ENCODE data around the gene RCSD1. TPM values are rescaled to one million over a fixed set of nuclear protein-coding genes. Genes with fewer than 3 reads are reported as not detected.
A peak's percentile ranks its signal among the peaks of the same experiment; 100 is the strongest.

Gene RCSD1
- total and polyA plus RNA-seq, 4 experiments from 2014 or later, result 124 to 173 (median 146) TPM

GRCh38 chr1:167687919-167688519 is 58.0 kb downstream of the RCSD1 start:
- H3K4me1 ChIP-seq (ENCODE audit: insufficient read depth, low read length), result peaks cover 4% of the 10 kb centered on the region
- intact Hi-C loops (cut with micrococcal nuclease), result loop anchor here (1.0 to 10.0 kb wide), 5 partner anchors 51 to 423 kb away; no protein-coding TSS in a partner anchor
- H3K9me3 Mint-ChIP-seq, result no peaks in the 10 kb centered on the region
- H3K27ac ChIP-seq (ENCODE audit: low read depth, low read length), result peak overlapping the region; percentile 14
- no peaks in the 10 kb centered on the region for H3K27me3 ChIP-seq (ENCODE audit: insufficient read depth, low read length)
- H3K9me3 ChIP-seq (ENCODE audit: control insufficient read depth in 1 of 2, low read length in 2 of 2), result no peaks in the 10 kb centered on the region
- H3K4me3 Mint-ChIP-seq, result no peak overlapping the region
- H3K36me3 ChIP-seq (ENCODE audit: insufficient read depth, low read length), result peaks cover 87% of the 10 kb centered on the region
- peaks cover 10 to 35% (median 16%) of the 10 kb centered on the region in 4 donors for H3K4me1 Mint-ChIP-seq
- no peak overlapping the region for H3K4me3 ChIP-seq (ENCODE audit: low read length in 2 of 2)
- peaks cover 58 to 91% of the 10 kb centered on the region in 2 donors for H3K36me3 Mint-ChIP-seq
- H3K27me3 Mint-ChIP-seq, result no peaks in the 10 kb centered on the region
- DNase-seq, result peak; percentile 70 to 78 (median 73)
- ChIA-PET POLR2A (ENCODE audit: partially characterized antibody) (interaction anchor here (0.8 to 3.7 kb wide), 9 partner anchors 25 to 87 kb away, joined by 3 to 46 read pairs (median 7); no protein-coding TSS in a partner anchor), CTCF (ENCODE audit: partially characterized antibody) (interaction anchor here (0.5 to 8.7 kb wide), 41 partner anchors 9 to 1832 kb away, joined by 3 to 302 read pairs (median 6); partner anchors contain the start of gene CREG1)
- H3K27ac Mint-ChIP-seq, result peak overlapping the region; percentile 55 to 87 (median 70)

- peaks cover 10 to 25% (median 15%) of the 10 kb centered on the region in 4 donors for H3K4me1 Mint-ChIP-seq
- no peak overlapping the region for H3K4me3 Mint-ChIP-seq
- ChIA-PET CTCF (ENCODE audit: partially characterized antibody) (interaction anchor here (1.8 to 8.7 kb wide), 3 partner anchors 39 to 87 kb away, joined by 5 to 302 read pairs (median 15); no protein-coding TSS in a partner anchor), POLR2A (ENCODE audit: partially characterized antibody) (no interaction called here)
- peaks cover 67 to 92% of the 10 kb centered on the region in 2 donors for H3K36me3 Mint-ChIP-seq
- H3K4me3 ChIP-seq (ENCODE audit: low read length in 2 of 2), result no peak overlapping the region
- H3K36me3 ChIP-seq (ENCODE audit: insufficient read depth, low read length), result peaks cover 90% of the 10 kb centered on the region
- H3K27ac ChIP-seq (ENCODE audit: low read depth, low read length), result no peak overlapping the region
- intact Hi-C loops (cut with micrococcal nuclease), result loop anchor here (10.0 kb wide), 1 partner anchor 425 kb away; no protein-coding TSS in a partner anchor
- no peaks in the 10 kb centered on the region for H3K27me3 Mint-ChIP-seq
- no peak for DNase-seq
- no peaks in the 10 kb centered on the region for H3K27me3 ChIP-seq (ENCODE audit: insufficient read depth, low read length)
- H3K4me1 ChIP-seq (ENCODE audit: insufficient read depth, low read length), result peaks cover 4% of the 10 kb centered on the region
- no peaks in the 10 kb centered on the region for H3K9me3 Mint-ChIP-seq
- H3K27ac Mint-ChIP-seq, result peak overlapping the region in 5 of 7 donors; percentile 4 to 67 (median 44)
- no peaks in the 10 kb centered on the region for H3K9me3 ChIP-seq (ENCODE audit: control insufficient read depth in 1 of 2, low read length in 2 of 2)
Measured at GRCh38 chr1:167689567-167689920, 59.5 kb downstream of the RCSD1 start.

- H3K4me1 ChIP-seq (ENCODE audit: insufficient read depth, low read length), result peaks cover 4% of the 10 kb centered on the region
- no peak overlapping the region for H3K4me3 ChIP-seq (ENCODE audit: low read length in 2 of 2)
- ChIA-PET POLR2A (ENCODE audit: partially characterized antibody) (interaction anchor here (0.8 to 1.1 kb wide), 2 partner anchors 25 to 90 kb away, joined by 3 to 4 read pairs; no protein-coding TSS in a partner anchor), CTCF (ENCODE audit: partially characterized antibody) (interaction anchor here (0.8 to 8.7 kb wide), 6 partner anchors 14 to 150 kb away, joined by 3 to 302 read pairs (median 4); no protein-coding TSS in a partner anchor)
- peaks cover 90% of the 10 kb centered on the region for H3K36me3 ChIP-seq (ENCODE audit: insufficient read depth, low read length)
- H3K9me3 ChIP-seq (ENCODE audit: control insufficient read depth in 1 of 2, low read length in 2 of 2), result no peaks in the 10 kb centered on the region
- intact Hi-C loops (cut with micrococcal nuclease), result no loop called here
- Mint-ChIP-seq H3K27me3 (no peaks in the 10 kb centered on the region), H3K4me3 (no peak overlapping the region), H3K27ac (peak overlapping the region in 4 of 7 donors; percentile 42 to 83 (median 48)), H3K4me1 (peaks cover 10 to 22% (median 15%) of the 10 kb centered on the region in 4 donors), H3K9me3 (peaks cover 0 to 2% (median 0%) of the 10 kb centered on the region in 8 donors), H3K36me3 (peaks cover 67 to 92% of the 10 kb centered on the region in 2 donors)
- no peak overlapping the region for H3K27ac ChIP-seq (ENCODE audit: low read depth, low read length)
- H3K27me3 ChIP-seq (ENCODE audit: insufficient read depth, low read length), result no peaks in the 10 kb centered on the region
- DNase-seq, result no peak
Measured at GRCh38 chr1:167690053-167690452, 60.0 kb downstream of the RCSD1 start.

GRCh38 chr1:167693425-167694045 is 63.5 kb downstream of the RCSD1 start:
- CTCF ChIA-PET (ENCODE audit: partially characterized antibody), result interaction anchor here (0.8 to 3.7 kb wide), 5 partner anchors 11 to 93 kb away, joined by 3 to 18 read pairs (median 7); no protein-coding TSS in a partner anchor
- Mint-ChIP-seq H3K36me3 (peaks cover 72 to 88% of the 10 kb centered on the region in 2 donors), H3K9me3 (peaks cover 0 to 4% (median 0%) of the 10 kb centered on the region in 8 donors), H3K4me3 (no peak overlapping the region), H3K4me1 (peaks cover 0 to 7% (median 4%) of the 10 kb centered on the region in 4 donors), H3K27ac (peak overlapping the region in 5 of 7 donors; percentile 32 to 57 (median 43)), H3K27me3 (no peaks in the 10 kb centered on the region)
- Histone ChIP-seq H3K27me3 (ENCODE audit: insufficient read depth, low read length) (no peaks in the 10 kb centered on the region), H3K4me3 (ENCODE audit: low read length in 2 of 2) (no peak overlapping the region), H3K4me1 (ENCODE audit: insufficient read depth, low read length) (no peaks in the 10 kb centered on the region), H3K9me3 (ENCODE audit: control insufficient read depth in 1 of 2, low read length in 2 of 2) (no peaks in the 10 kb centered on the region), H3K27ac (ENCODE audit: low read depth, low read length) (no peak overlapping the region), H3K36me3 (ENCODE audit: insufficient read depth, low read length) (peaks cover 97% of the 10 kb centered on the region)
- no peak for DNase-seq
- intact Hi-C loops (cut with micrococcal nuclease), result no loop called here
- POLR2A ChIA-PET (ENCODE audit: partially characterized antibody), result interaction anchor here (0.7 to 1.5 kb wide), 2 partner anchors 15 to 21 kb away, joined by 3 to 4 read pairs; no protein-coding TSS in a partner anchor

- peaks cover 96% of the 10 kb centered on the region for H3K36me3 ChIP-seq (ENCODE audit: insufficient read depth, low read length)
- Mint-ChIP-seq H3K36me3 (peaks cover 72 to 86% of the 10 kb centered on the region in 2 donors), H3K27ac (peak overlapping the region in 3 of 7 donors; percentile 43 to 69 (median 51)), H3K4me1 (peaks cover 0 to 16% (median 7%) of the 10 kb centered on the region in 4 donors), H3K4me3 (peak overlapping the region in 1 of 8 donors; percentile 32), H3K9me3 (peaks cover 0 to 4% (median 0%) of the 10 kb centered on the region in 8 donors), H3K27me3 (no peaks in the 10 kb centered on the region)
- H3K9me3 ChIP-seq (ENCODE audit: control insufficient read depth in 1 of 2, low read length in 2 of 2), result no peaks in the 10 kb centered on the region
- no peaks in the 10 kb centered on the region for H3K27me3 ChIP-seq (ENCODE audit: insufficient read depth, low read length)
- POLR2A ChIA-PET (ENCODE audit: partially characterized antibody), result interaction anchor here (0.6 kb wide), 1 partner anchor 32 kb away, joined by 4 read pairs; no protein-coding TSS in a partner anchor
- no peaks in the 10 kb centered on the region for H3K4me1 ChIP-seq (ENCODE audit: insufficient read depth, low read length)
- no peak overlapping the region for H3K27ac ChIP-seq (ENCODE audit: low read depth, low read length)
- H3K4me3 ChIP-seq (ENCODE audit: low read length in 2 of 2), result no peak overlapping the region
- CTCF ChIA-PET (ENCODE audit: partially characterized antibody), result interaction anchor here (1.3 to 3.7 kb wide), 4 partner anchors 10 to 94 kb away, joined by 3 to 18 read pairs (median 8); no protein-coding TSS in a partner anchor
- no peak for DNase-seq
- intact Hi-C loops (cut with micrococcal nuclease), result no loop called here
Measured at GRCh38 chr1:167694691-167695090, 64.7 kb downstream of the RCSD1 start.

GRCh38 chr1:167695147-167695546 is 65.1 kb downstream of the RCSD1 start:
- no peaks in the 10 kb centered on the region for H3K9me3 ChIP-seq (ENCODE audit: control insufficient read depth in 1 of 2, low read length in 2 of 2)
- H3K4me3 ChIP-seq (ENCODE audit: low read length in 2 of 2), result no peak overlapping the region
- H3K27ac ChIP-seq (ENCODE audit: low read depth, low read length), result no peak overlapping the region
- Mint-ChIP-seq H3K9me3 (peaks cover 0 to 4% (median 0%) of the 10 kb centered on the region in 8 donors), H3K4me3 (no peak overlapping the region), H3K4me1 (peaks cover 0 to 19% (median 9%) of the 10 kb centered on the region in 4 donors), H3K27ac (peak overlapping the region in 3 of 7 donors; percentile 23 to 51 (median 43)), H3K36me3 (peaks cover 72 to 86% of the 10 kb centered on the region in 2 donors), H3K27me3 (no peaks in the 10 kb centered on the region)
- no peaks in the 10 kb centered on the region for H3K27me3 ChIP-seq (ENCODE audit: insufficient read depth, low read length)
- intact Hi-C loops (cut with micrococcal nuclease), result no loop called here
- H3K36me3 ChIP-seq (ENCODE audit: insufficient read depth, low read length), result peaks cover 96% of the 10 kb centered on the region
- no peak for DNase-seq
- ChIA-PET CTCF (ENCODE audit: partially characterized antibody) (interaction anchor here (1.3 to 3.7 kb wide), 6 partner anchors 9 to 95 kb away, joined by 3 to 18 read pairs (median 6); no protein-coding TSS in a partner anchor), POLR2A (ENCODE audit: partially characterized antibody) (interaction anchor here (0.6 to 1.0 kb wide), 2 partner anchors 20 to 32 kb away, joined by 4 read pairs; no protein-coding TSS in a partner anchor)
- H3K4me1 ChIP-seq (ENCODE audit: insufficient read depth, low read length), result no peaks in the 10 kb centered on the region

Data from CD4-positive, alpha-beta memory T cell (primary cell).